GM12874 (cell line): ENCODE results near the gene S100A14.

ENCODE experiments used
- TF ChIP-seq, protein P1 (sequence below): IDR thresholded peaks from 2 replicates; pipeline ENCODE4 v1.5.1; 2011; ENCODE audit warnings: low read depth, mild to moderate bottlenecking, control low read depth, low read length, moderate library complexity; ENCODE audit not compliant: insufficient read depth

S100A14 gene

DNA sequence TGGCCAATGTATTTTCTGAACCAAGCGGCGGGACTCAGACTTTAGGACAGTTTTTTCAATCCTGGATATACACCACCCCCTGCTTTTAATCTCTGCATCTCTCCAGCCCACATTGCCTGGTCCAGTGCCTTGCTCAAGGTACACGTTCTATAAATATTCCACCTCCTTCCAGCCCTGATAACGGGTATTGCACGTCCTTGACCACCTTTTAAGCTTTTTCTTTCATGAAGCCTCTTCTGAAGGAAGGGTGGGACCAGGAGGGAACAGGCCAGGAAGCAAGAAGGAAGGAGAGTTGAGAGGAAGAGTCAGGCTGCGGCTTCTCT, 6.6 kb downstream of the S100A14 start:
- TF ChIP-seq, protein P1, sequence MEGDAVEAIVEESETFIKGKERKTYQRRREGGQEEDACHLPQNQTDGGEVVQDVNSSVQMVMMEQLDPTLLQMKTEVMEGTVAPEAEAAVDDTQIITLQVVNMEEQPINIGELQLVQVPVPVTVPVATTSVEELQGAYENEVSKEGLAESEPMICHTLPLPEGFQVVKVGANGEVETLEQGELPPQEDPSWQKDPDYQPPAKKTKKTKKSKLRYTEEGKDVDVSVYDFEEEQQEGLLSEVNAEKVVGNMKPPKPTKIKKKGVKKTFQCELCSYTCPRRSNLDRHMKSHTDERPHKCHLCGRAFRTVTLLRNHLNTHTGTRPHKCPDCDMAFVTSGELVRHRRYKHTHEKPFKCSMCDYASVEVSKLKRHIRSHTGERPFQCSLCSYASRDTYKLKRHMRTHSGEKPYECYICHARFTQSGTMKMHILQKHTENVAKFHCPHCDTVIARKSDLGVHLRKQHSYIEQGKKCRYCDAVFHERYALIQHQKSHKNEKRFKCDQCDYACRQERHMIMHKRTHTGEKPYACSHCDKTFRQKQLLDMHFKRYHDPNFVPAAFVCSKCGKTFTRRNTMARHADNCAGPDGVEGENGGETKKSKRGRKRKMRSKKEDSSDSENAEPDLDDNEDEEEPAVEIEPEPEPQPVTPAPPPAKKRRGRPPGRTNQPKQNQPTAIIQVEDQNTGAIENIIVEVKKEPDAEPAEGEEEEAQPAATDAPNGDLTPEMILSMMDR: no peak

DNA sequence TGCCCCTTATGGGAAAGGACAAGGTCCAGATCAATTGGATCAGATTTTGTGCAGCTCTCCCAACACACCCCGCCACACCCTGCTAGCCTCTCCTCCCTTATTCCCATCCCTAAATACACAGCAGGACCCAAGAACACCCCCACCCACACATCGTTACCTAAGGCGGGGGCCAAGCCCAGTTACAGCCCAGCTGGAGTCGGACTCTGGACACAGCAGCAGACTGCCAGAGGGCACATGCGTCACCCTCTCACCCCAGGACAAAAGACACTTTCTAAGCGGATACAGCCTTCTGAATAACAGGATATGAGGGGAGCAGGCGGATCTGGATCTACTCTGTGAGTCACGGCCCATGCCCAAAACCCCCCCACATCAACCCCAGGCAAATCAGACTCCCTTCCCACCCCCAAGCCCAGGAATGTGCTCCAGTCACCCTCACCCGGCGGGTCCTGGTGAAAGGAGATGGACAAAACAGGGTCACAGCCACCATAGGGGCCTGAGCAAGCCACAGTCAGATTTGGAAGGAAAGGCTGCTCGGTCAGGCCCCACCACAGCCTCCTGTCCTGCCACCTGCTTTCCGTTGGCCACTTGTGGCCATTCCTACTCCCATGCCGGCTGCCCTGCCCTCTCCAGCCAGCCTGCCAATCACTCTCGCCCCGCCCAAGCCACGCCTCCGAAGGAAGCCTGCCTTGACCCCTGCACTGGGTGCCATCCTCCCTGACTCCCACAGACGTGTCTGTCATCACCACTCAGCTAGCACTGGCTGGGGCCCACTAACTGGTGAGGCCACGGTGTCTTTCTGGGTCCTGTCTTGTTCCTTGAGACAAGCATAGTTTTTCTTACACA, 7.2 kb downstream of the S100A14 start:
- TF ChIP-seq, protein P1: no peak

DNA sequence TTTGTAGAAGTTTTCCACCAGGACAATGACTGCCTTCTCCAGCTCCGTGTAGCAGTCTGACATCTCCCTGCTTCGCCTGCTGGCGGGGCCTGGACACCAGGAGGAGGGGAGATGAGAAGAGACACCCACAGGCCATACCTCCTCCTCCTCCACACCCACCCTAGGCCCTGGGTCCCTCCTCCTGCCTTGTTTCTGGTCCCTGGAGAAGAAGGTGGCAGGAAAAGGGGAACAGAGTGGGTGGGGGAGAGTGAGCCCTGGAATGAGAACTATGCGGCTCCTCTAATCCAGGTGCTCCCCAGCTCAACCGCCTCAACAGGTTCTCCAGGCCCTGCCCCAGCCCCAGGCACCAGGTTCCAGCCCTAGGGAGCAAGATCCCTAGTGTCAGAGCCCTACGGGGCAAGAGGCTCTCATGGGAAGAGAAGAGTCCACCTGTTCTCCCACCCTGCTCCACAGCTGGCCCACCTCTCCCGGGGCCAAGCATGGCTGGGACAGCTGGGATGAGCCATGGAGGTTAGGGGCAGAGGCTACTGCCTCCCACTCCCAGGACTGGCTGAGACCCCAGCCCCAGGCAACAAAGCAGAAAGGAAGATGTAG, 7.9 kb downstream of the S100A14 start:
- TF ChIP-seq, protein P1: no peak

DNA sequence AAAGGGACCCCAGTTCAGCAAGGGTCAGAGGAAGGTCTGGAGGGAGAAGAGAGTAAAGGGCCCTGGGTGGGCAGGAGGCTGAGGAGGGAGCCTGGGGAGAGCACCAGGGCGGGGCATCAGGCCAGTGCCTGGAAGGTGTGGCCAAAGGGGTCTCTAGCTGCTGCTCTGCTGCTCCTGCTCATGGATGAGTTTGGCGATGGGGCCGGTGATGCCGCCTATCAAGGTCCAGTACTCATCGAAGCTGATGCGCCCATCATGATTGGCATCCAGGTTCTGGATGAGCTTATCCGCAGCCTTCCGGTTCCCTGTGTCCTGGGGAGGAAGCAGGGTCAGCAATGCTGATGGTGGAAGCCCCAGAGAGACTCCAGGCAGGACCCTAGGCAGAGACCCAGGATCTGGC, 8.7 kb downstream of the S100A14 start:
- TF ChIP-seq, protein P1: no peak

DNA sequence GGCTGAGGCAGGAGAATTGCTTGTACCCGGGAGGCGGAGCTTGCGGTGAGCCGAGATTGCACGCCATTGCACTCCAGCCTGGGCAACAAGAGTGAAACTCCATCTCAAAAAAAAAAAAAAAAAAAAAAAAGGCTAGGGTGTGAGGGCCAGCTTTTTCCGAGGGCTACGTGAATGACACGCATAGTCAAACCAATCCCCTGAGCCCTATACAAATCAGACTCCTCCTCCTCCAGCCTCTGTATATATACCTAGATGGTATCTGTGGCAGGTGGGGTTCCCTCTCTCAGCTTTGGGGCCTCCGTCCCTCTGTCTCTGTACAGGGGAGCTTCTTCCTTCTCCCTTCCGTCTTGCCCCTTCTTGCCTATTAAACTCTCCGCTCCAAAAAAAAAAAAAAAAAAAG, 9.9 kb downstream of the S100A14 start:
- TF ChIP-seq, protein P1: no peak

DNA sequence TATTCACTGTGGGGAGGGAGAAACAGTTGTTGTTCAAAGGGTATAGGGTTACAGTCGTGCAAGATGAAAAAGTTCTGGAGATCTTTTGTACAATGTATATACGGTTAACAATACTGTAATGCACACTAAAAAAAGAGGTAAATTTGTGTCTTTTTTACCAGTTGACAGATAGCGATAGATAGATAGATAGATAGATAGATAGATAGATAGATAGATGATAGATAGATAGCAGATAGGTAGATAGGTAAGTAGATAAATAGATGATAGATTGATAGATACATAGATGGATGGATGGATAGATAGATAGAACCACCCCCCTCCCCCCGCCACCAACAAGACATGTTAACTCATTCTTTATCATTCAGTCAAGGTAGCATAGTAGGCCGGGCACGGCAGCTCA, 13.4 kb downstream of the S100A14 start:
- TF ChIP-seq, protein P1: no peak

DNA sequence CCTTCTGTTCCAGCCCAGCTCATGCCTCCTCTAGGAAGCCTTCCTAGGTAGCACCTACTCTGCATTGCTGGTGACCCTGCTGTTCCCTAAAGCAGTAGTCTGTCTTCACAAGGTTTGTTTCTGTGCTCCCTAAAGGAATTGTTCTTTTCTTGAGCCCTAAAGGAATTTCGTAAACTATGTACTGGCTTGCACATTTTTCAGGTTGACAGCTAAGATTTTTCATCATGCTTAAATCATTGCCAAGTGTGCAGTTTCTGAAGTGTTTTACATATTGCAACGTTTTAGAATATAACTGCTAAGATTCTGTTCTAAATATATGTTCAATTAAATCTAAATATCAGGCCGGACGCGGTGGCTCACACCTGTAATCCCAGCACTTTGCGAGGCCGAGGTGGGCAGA, 16.3 kb downstream of the S100A14 start:
- TF ChIP-seq, protein P1: no peak
